NCI-H524 treated with DMSO at 0.1 percent for 48 hours (cell line): ENCODE results near the gene UBXN7.
"Not testable (repeated sequence)": the region's sequence is repeated elsewhere in the genome, so short reads cannot be mapped to it uniquely, and the experiment has no call there.

Source experiments
- DNase-seq: peaks from one replicate; lab custom pipeline; 2025; lab: John Stamatoyannopoulos, UW

UBXN7 gene, protein sequence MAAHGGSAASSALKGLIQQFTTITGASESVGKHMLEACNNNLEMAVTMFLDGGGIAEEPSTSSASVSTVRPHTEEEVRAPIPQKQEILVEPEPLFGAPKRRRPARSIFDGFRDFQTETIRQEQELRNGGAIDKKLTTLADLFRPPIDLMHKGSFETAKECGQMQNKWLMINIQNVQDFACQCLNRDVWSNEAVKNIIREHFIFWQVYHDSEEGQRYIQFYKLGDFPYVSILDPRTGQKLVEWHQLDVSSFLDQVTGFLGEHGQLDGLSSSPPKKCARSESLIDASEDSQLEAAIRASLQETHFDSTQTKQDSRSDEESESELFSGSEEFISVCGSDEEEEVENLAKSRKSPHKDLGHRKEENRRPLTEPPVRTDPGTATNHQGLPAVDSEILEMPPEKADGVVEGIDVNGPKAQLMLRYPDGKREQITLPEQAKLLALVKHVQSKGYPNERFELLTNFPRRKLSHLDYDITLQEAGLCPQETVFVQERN

DNA sequence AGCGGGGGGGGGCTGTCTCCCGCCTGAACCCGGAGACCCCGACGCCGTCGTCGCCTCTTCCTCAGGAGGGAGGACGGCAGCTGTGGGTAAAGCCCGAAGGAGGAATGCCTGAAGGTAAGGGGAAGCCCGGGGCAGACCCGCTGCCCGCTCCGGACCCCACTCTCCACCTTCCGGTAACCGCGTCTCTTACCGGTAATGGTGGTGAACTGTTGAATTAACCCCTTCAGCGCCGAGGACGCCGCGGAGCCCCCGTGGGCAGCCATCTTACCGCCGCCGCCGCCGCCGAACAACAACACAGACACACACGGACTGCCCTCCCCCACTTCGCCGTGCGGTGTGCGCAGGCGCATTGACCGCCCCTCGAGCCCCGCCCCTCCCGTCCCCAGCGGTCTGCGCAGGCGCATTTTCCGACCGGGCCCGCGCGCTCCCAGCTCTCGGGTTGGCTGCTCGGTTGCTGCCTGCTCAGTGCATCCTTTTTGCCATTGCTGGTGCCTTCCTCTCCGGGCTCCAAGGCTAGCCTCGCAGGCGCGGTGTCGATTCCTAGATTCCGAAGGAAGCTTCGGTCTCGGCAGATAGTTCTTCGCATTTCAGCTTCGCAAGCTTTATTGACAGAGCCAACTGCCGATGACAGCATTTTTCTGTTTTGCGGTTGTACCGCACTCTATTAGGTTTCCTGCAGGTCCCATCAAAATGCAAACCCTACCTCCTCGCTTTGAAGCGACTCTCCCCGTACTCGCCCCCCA is at the start of gene UBXN7:
Gene UBXN7 (minus strand): TSS at position 291 of the 743 bp plus-strand sequence. CDS start 28 bp downstream, at position 263.
- DNase-seq: peak; percentile 89

DNA sequence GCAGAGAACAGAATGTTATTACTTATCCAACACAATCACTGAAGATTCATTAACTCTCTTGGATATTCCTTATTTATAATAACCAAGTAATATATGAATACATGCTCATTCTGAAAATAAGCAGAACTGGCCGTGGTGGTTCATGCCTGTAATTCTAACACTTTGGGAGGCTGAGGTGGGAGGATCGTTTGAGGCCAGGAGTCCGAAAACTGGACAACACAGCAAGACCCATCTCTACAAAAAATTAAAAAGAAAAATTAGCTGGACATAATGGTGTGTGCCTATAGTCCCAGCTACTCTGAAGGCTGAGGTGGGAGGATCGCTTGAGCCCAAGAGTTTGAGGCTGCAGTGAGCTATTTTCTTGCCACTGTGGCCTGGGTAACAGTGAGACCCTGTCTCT is 45.5 kb upstream of the UBXN7 start:
- DNase-seq: no peak

DNA sequence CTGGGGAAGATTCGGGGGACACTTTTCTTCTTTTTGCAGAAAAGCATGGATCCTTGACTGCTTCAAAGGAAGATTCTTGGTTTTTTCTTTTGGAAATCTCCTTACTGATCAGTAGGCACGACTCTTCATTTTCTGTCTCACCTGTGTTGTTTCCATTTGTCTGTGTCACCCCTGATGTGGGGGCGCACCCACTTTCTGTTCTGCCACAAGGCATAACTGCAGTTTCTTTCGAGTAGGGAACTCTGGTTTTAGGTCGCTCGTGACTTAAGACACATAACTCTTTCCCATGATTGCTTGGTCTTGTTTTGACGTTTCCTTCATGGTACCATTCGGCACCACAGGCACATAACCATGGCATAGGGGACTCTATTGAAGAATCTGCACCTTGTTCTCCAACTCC is 40.1 kb upstream of the UBXN7 start:
- no peak for DNase-seq

DNA sequence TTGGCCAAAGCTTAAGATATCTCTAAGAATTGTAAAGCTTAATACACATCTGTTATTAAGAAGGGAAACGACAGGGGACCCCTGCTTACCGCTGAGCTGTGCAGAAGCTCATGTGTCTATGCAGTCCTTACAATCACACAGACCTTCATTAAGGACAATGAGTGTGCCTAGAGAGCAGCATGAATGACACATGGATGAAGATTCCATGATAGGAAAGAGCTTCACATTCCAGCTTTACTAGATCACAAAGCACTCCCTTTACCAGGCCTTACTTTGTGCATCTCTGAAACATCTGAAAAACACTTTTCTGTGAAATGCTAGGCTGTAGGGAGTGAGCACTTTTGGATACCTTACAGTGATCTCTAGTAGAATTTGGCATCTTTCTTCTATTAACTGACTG is 39.3 kb upstream of the UBXN7 start:
- no peak for DNase-seq

DNA sequence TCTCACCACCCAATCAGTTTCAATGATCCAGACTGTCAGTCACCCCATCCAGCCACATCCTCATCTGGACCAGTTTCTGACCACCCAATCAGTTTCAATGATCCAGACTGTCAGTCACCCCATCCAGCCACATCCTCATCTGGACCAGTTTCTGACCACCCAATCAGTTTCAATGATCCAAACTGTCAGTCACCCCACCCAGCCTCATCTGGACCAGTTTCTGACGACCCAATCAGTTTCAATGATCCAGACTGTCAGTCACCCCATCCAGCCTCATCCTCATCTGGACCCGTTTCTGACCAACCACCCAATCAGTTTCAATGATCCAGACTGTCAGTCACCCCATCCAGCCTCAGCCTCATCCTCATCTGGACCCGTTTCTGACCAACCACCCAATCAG is 38.0 kb upstream of the UBXN7 start:
- not testable (repeated sequence) for DNase-seq

DNA sequence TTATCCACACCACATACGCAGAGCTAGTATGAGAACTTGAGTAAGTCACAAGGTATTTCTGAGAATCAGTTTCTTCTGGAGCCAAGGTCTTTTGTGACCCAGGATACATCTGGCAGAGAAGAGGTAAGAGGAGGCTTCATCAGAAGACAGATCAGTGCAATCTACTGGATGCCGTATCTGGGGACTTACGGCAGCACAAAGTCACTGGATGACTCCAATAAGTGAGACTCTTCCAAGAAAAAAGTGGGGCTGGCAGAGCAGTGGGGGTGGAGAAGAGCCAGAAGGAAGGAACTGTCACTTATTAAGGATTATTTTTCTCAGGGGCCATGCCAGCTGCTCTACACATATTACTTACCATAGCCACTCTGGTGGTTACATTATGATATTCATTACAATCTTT is 31.6 kb upstream of the UBXN7 start:
- DNase-seq: peak; percentile 73

DNA sequence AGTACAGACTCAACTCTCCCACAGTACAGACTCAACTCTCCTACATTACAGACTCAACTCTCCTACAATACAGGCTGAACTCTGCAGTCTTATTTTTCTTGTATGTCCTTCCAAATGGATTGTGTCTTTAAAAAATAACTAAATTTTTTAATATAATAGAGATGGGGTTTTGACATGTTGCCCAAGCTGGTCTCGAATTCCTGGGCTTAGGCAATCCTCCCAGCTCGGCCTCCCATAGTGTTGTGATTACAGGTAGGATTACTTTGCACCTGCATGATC is 31.2 kb upstream of the UBXN7 start:
- no peak for DNase-seq

DNA sequence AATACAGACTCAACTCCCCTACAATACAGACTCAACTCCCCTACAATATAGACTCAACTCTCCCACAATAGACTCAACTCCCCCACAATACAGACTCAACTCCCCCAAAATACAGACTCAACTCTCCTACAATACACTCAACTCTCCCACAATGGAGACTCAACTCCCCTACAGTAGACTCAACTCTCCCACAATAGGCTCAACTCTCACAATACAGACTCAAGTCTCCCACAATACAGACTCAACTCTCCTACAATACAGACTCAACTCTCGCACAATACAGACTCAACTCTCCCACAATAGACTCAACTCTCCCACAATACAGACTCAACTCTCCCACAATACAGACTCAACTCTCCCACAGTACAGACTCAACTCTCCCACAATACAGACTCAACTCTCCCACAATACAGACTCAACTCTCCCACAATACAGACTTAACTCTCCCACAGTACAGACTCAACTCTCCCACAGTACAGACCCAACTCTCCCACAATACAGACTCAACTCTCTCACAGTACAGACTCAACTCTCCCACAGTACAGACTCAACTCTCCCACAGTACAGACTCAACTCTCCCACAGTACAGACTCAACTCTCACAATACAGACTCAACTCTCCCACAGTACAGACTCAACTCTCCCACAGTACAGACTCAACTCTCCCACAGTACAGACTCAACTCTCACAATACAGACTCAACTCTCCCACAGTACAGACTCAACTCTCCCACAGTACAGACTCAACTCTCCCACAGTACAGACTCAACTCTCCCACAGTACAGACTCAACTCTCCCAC is 30.7 kb upstream of the UBXN7 start:
- DNase-seq: not testable (repeated sequence)

DNA sequence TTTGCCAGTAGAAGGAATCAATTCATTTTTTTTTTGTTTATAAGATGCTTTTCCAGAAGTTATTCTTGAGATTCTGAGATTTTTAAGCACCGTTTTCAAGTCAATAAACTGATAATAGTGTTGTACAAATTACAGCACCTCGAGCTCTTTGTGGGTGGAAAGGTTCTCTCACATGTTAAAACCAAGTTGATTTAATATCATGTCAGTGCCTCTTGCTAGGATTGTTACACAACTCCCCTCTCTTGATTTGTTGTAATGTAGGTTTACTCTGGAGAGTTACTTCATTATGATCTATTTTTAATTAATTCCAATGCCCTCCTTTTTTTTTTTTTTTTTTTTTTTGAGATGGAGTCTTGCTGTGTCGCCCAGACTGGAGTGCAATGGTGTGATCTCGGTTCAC is 25.8 kb upstream of the UBXN7 start:
- no peak for DNase-seq

DNA sequence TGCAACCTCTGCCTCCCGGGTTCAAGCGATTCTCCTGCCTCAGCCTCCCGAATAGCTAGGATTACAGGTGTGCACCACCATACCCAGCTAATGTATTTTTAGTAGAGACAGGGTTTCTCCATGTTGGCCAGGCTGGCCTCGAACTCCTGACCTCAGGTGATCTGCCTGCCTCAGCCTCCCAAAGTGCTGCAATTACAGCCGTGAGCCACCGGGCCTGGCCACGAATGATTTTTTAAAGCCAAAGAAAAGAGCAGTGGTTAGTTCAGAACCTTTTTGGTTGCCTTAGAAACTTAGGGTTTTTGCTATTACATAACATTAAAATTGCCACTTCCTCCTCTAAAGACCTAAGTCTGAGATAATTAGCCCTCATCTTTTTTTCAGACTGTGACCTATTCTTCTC is 25.2 kb upstream of the UBXN7 start:
- DNase-seq: not testable (repeated sequence)

DNA sequence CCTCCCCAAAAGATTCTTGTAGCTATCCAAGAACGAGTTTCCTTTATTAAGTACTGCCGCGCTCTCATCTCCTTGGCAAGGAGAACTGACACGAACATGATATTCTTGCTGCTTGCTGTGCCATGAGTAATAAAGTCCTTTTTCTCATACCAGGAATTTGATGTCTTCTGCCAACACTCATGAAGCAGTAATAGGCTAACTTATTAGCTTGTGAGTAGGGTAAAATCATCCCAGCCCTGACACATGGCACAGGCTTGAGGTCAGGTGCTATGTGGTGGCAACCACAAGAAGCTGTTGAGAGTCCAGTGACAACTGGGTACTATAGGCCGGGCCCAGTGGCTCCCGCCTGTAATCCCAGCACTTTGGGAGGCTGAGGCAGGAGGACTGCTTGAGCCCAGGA is 22.7 kb upstream of the UBXN7 start:
- no peak for DNase-seq

DNA sequence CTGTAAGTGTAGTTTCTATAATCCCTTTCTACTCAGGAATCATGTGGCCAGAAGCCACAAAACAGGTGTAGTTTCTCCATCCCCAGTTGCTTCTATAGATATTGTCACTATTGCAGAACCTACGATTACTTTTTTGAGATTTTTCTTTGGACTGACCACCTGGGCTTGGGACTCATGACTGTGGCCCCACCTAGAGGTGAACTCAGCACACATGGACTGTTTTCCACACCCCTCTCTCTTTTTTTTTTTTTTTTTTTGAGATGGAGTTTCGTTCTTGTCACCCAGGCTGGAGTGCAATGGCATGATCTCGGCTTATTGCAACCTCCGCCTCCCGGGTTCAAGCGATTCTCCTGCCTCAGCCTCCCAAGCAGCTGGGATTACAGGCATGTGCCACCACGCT is 13.2 kb upstream of the UBXN7 start:
- not testable (repeated sequence) for DNase-seq

DNA sequence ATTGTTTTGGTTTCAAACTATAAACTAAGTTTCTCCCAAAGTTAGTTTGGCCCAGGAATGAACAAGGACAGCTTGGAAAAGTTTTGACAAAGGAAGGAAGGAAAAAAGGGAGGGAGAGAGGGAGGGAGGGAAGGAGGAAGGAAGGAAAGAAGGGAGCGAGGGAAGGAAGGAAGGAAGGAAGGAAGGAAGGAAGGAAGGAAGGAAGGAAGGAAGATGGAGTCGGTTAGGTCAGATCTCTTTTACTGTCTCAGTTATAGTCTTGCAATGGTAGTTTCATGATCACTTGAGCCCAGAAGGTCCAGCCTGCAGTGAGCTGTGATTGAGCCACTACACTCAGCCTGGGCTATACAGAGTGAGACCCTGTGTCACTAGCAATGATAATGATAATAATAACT is 12.3 kb upstream of the UBXN7 start:
- no peak for DNase-seq

DNA sequence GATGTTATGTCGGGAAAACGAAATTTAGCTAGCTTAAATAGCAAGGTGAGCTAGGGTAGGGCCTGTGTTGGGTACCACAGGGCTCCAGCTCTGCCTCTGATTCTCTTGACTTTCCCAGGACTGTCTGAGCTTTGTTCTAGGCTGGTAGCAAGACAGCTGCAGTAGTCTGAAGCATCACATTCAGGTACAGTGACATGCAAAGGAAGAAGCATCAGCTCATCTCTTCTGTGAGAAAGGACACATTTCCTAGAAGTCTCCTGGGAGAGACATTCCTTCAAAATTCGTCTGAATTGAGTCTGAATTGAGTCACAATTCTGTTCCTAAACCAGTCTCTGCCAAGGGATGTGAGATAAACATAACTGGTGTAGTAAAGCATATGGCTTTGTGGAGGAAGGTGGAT is 8.5 kb upstream of the UBXN7 start:
- DNase-seq: no peak

DNA sequence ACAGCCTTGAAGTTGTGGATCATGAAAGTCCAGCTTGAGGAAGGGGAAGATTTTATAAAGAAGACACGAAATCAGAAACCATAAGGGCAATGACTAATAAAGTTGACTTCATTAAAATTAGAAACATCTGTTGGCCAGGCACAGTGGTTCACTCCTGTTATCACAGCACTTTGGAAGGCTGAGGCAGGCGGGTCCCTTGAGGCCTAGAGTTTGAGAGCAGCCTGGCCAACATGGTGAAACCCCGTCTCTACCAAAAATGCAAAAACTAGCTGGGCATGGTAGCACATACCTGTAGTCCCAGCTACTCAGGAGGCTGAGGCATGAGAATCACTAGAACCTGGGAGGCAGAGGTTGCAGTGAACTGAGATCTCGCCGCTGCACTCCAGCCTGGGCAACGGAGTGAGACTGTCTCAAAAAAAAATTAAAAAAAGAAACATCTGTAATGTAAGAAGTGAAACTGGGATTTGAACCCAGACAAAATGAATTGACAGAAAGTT is 7.9 kb upstream of the UBXN7 start:
- no peak for DNase-seq

DNA sequence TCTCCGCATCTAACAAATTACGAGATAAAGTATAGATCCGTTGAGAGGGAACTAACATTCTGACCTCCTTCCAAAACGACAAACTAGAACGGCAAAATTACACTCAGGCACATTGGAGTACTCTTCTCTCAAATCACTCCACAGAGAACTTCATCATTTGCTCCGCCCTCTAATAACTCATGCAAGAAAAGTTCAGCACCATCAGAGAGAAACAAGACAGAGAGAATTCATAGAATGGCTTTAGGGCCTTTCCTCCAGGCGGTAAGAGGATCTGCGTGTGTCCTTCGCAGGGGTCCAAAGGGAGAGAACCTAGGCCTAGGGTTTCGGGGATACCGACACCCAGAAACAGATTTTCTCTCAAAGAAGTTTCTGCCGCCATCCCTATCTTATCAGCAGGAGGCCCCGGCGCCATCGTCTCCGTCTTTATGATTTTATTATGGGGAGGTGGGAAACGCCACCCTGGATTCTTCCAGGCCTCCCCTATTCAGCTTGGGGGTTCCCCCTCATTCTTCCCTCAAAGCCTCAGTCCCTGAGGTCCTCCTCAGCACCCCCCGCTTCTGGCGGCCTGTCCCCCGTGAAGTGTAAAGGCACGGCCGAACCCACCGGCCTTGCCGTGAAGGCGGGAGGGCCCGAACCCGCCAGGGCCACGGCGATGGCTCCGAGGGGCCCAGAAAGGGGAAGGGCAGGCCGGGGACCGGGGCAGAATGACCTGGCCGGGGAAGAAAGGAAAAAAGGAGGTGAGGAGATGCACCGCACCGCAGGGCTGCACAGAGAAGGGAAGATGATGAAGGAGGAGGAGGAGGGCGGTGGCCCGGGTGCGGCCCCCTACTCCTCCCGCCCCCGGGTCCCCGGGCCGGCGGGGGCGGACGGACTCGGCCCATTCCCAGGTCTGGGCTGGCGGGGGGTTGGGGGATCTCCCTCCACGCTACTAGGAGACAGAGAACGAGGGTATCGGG is 768 bp downstream of the UBXN7 start:
- DNase-seq: peak; percentile 5

DNA sequence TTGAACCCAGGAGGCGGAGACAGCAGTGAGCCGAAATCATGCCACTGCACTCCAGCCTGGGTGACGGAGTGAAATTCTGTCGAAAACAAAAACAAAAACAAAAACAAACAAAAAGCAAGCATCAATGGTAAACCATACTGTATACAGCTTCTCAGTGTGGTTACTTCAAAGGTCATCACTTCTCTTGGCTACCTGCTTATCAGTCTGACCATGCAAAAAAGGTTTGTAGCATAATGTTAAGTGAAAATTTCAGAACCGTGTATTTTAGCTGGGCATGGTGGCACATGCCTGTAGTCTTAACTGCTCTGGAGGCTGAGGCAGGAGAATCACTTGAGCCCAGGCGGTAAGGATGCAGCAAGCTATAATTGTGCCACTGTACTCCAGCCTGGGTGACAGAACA is 4.2 kb downstream of the UBXN7 start:
- no peak for DNase-seq

DNA sequence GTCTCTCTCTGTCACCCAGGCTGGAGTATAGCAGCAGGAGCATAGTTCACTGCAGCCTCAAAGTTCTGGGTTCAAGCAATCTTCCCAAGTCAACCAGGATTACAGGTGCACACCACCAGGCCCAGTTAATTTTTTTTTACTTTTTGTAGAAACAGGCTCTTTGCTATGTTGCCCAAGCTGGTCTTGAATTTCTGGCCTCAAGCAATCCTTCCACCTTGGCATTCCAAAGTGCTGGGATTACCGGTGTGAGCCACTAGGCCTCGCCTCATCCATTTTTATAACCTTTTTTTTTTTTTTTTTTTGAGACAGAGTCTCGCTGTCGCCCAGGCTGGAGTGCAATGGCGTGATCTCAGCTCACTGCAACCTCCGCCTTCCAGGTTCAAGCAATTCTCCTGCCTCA is 7.8 kb downstream of the UBXN7 start:
- not testable (repeated sequence) for DNase-seq

DNA sequence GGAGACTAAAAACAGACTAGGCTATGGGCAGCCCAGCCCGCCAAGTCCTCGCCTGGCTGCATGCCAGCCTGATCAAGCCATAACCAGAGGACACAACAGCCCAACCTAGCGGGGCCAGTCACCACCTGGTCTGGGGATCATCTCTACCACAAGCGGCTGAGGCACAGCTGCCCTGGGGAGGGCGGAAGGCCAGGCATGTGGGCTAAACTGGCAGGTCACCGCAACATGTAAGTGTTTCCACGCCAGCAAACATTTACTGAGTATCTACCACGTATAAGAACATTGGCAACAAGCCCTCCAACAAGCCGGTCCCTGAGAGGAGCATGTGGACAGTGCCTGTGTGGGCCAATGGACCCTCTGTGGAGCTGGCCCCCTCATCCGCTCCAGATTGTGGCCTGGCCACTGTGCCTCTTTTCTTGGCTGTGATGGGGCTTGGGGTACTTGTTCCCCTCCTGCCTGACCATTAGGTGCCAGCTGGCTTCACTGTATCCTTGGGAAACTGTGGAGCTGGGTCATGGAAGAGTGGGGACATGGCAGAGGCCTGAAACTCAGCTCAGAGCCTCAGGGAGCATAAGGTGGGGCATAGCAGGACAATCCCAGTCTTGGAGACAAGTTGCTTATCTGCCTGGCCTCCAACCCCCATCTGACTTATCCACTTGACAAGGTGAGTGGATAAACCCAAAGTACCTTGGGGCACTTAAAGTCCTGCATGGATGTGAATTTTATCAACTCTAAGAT is 9.0 kb downstream of the UBXN7 start:
- DNase-seq: peak; percentile 31

DNA sequence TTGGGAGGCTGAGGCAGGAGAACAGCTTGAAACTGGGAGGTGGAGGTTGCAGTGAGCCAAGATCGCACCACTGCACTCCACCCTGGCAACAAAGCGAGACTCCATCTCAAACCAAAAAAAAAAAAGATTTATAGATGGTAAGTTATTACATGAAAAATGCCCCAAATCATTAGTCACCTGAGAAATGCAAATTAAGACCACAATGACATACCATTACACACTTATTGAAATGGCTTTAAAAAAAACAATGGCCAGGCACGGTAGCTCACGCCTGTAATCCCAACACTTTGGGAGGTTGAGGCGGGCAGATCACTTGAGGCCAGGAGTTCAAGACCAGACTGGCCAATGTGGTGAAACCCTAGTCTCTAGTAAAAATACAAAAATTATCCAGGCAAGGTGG is 10.6 kb downstream of the UBXN7 start:
- not testable (repeated sequence) for DNase-seq

DNA sequence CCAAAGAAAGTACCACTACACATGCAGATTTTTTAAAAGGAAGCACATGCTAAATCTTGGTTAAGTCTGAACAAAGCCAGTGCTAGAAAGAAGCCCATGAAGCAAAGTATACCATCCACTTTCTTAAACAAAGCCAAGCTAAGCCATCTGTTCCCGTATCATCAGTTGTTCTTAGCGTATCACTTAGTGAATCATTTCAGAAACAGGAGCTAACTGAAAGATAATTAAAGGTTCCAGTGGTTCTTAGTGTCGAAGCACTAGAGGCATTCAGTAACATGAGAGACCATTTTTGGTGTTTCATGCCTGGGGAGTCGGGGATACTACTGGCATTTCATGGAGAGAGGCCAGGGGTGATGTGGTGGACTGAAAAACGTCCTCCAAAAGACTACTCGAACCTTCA is 12.8 kb downstream of the UBXN7 start:
- no peak for DNase-seq
